ENCODE measurements around the gene LARGE1.

DNA sequence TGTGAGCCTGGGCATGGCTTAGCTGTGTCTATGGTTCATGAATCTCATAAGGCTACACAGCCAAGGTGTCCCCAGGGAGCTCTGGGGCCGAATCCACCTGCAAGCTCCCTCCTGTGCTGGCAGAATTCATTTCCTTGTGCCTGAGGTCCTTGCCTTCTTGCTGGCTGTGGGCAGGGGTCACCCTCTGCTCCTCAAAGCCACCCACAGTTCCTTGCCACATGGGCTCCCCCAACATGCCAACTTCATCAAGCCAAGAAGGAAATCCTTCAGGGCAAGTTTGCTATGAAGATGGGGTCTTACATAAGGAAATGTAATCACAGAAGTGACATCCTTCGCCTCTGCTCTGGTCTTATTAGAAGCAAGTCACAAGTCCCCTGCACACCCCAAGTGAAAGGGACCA lies 24.8 kb downstream of the LARGE1 start:
- TF ChIP-seq, protein P1, sequence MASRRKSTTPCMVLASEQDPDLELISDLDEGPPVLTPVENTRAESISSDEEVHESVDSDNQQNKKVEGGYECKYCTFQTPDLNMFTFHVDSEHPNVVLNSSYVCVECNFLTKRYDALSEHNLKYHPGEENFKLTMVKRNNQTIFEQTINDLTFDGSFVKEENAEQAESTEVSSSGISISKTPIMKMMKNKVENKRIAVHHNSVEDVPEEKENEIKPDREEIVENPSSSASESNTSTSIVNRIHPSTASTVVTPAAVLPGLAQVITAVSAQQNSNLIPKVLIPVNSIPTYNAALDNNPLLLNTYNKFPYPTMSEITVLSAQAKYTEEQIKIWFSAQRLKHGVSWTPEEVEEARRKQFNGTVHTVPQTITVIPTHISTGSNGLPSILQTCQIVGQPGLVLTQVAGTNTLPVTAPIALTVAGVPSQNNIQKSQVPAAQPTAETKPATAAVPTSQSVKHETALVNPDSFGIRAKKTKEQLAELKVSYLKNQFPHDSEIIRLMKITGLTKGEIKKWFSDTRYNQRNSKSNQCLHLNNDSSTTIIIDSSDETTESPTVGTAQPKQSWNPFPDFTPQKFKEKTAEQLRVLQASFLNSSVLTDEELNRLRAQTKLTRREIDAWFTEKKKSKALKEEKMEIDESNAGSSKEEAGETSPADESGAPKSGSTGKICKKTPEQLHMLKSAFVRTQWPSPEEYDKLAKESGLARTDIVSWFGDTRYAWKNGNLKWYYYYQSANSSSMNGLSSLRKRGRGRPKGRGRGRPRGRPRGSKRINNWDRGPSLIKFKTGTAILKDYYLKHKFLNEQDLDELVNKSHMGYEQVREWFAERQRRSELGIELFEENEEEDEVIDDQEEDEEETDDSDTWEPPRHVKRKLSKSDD (CRISPR knock-in tag; IDR thresholded peaks at IDR 0.05; ENCODE audit: low read depth) = no peak
- TF ChIP-seq ZNF792 (CRISPR knock-in tag; IDR thresholded peaks at IDR 0.05) = no peak
- TF ChIP-seq, protein P2, sequence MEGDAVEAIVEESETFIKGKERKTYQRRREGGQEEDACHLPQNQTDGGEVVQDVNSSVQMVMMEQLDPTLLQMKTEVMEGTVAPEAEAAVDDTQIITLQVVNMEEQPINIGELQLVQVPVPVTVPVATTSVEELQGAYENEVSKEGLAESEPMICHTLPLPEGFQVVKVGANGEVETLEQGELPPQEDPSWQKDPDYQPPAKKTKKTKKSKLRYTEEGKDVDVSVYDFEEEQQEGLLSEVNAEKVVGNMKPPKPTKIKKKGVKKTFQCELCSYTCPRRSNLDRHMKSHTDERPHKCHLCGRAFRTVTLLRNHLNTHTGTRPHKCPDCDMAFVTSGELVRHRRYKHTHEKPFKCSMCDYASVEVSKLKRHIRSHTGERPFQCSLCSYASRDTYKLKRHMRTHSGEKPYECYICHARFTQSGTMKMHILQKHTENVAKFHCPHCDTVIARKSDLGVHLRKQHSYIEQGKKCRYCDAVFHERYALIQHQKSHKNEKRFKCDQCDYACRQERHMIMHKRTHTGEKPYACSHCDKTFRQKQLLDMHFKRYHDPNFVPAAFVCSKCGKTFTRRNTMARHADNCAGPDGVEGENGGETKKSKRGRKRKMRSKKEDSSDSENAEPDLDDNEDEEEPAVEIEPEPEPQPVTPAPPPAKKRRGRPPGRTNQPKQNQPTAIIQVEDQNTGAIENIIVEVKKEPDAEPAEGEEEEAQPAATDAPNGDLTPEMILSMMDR (CRISPR knock-in tag; IDR thresholded peaks at IDR 0.05) = no peak
- TF ChIP-seq POLR2AphosphoS5 (IDR thresholded peaks at IDR 0.05; ENCODE audit: low read depth, low read length) = no peak
- no peak for TF ChIP-seq ZNF577 (CRISPR knock-in tag; IDR thresholded peaks at IDR 0.05; ENCODE audit: borderline replicate concordance, low read depth)
- no peak for TF ChIP-seq NFE2L1 (CRISPR knock-in tag; IDR thresholded peaks at IDR 0.05; ENCODE audit: borderline replicate concordance)
- TF ChIP-seq, protein P3, sequence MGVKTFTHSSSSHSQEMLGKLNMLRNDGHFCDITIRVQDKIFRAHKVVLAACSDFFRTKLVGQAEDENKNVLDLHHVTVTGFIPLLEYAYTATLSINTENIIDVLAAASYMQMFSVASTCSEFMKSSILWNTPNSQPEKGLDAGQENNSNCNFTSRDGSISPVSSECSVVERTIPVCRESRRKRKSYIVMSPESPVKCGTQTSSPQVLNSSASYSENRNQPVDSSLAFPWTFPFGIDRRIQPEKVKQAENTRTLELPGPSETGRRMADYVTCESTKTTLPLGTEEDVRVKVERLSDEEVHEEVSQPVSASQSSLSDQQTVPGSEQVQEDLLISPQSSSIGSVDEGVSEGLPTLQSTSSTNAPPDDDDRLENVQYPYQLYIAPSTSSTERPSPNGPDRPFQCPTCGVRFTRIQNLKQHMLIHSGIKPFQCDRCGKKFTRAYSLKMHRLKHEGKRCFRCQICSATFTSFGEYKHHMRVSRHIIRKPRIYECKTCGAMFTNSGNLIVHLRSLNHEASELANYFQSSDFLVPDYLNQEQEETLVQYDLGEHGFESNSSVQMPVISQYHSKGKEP (CRISPR knock-in tag; IDR thresholded peaks at IDR 0.05) = no peak
- TF ChIP-seq, protein P4, sequence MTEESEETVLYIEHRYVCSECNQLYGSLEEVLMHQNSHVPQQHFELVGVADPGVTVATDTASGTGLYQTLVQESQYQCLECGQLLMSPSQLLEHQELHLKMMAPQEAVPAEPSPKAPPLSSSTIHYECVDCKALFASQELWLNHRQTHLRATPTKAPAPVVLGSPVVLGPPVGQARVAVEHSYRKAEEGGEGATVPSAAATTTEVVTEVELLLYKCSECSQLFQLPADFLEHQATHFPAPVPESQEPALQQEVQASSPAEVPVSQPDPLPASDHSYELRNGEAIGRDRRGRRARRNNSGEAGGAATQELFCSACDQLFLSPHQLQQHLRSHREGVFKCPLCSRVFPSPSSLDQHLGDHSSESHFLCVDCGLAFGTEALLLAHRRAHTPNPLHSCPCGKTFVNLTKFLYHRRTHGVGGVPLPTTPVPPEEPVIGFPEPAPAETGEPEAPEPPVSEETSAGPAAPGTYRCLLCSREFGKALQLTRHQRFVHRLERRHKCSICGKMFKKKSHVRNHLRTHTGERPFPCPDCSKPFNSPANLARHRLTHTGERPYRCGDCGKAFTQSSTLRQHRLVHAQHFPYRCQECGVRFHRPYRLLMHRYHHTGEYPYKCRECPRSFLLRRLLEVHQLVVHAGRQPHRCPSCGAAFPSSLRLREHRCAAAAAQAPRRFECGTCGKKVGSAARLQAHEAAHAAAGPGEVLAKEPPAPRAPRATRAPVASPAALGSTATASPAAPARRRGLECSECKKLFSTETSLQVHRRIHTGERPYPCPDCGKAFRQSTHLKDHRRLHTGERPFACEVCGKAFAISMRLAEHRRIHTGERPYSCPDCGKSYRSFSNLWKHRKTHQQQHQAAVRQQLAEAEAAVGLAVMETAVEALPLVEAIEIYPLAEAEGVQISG (CRISPR knock-in tag; IDR thresholded peaks at IDR 0.05) = no peak
- TF ChIP-seq ERF (CRISPR knock-in tag; IDR thresholded peaks at IDR 0.05) = no peak
